ENCODE data around the gene MYB.

GRCh38 chr6:135224037-135224647 is 43.0 kb downstream of the MYB start:
- TF ChIP-seq, protein P1, sequence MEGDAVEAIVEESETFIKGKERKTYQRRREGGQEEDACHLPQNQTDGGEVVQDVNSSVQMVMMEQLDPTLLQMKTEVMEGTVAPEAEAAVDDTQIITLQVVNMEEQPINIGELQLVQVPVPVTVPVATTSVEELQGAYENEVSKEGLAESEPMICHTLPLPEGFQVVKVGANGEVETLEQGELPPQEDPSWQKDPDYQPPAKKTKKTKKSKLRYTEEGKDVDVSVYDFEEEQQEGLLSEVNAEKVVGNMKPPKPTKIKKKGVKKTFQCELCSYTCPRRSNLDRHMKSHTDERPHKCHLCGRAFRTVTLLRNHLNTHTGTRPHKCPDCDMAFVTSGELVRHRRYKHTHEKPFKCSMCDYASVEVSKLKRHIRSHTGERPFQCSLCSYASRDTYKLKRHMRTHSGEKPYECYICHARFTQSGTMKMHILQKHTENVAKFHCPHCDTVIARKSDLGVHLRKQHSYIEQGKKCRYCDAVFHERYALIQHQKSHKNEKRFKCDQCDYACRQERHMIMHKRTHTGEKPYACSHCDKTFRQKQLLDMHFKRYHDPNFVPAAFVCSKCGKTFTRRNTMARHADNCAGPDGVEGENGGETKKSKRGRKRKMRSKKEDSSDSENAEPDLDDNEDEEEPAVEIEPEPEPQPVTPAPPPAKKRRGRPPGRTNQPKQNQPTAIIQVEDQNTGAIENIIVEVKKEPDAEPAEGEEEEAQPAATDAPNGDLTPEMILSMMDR (conservative IDR thresholded peaks at IDR 0.05 in 1 of 2, IDR thresholded peaks at IDR 0.05 in 1 of 2; ENCODE audit: low read depth in 1 of 2, low read length in 2 of 2): no peak
- no peak for TF ChIP-seq EZH2 (IDR thresholded peaks at IDR 0.05; ENCODE audit: low read length, missing control alignments)

Data from fibroblast of lung (primary cell).